ENCODE data around the gene FBH1. TPM values are rescaled to one million over a fixed set of nuclear protein-coding genes. Genes with fewer than 3 reads are reported as not detected.
A peak's percentile ranks its signal among the peaks of the same experiment; 100 is the strongest.

Gene FBH1
- total and polyA plus RNA-seq, 2 experiments from 2014 or later, result 62.5 to 90.8 TPM

GRCh38 chr10:5858811-5859210 is 31.2 kb upstream of the FBH1 start (continued):
- no peak for TF ChIP-seq ETS1 (IDR thresholded peaks at IDR 0.05)

GRCh38 chr10:5860066-5860465 is 30.0 kb upstream of the FBH1 start:
- H4K20me1 ChIP-seq (replicated peaks; ENCODE audit: insufficient read depth), result no peaks in the 10 kb centered on the region
- Mint-ChIP-seq H3K9me3 (peaks cover 3% of the 10 kb centered on the region), H3K4me1 (no peaks in the 10 kb centered on the region), H3K27me3 (ENCODE audit: insufficient read depth, low read depth, poor library complexity) (peaks cover 1% of the 10 kb centered on the region), H3K27ac (no peak overlapping the region), H3K4me3 (no peak overlapping the region), H3K36me3 (ENCODE audit: low read depth) (peaks cover 26% of the 10 kb centered on the region)
- H3K4me2 ChIP-seq, result no peak overlapping the region
- H3K4me1 ChIP-seq (ENCODE audit: insufficient read depth), result no peaks in the 10 kb centered on the region
- H3K9me2 ChIP-seq (ENCODE audit: insufficient read depth), result no peaks in the 10 kb centered on the region
- H3K36me3 ChIP-seq (ENCODE audit: insufficient read depth), result no peaks in the 10 kb centered on the region
- ATAC-seq, result no peak
- no peak overlapping the region for H3K4me3 ChIP-seq
- H3F3A ChIP-seq (replicated peaks; ENCODE audit: low read depth), result no peaks in the 10 kb centered on the region
- H2AFZ ChIP-seq, result no peak overlapping the region
- peak overlapping the region; percentile 32; the same call in 1 of the 2 replicates for H3K27ac ChIP-seq (ENCODE audit: low read depth)
- H3K27me3 ChIP-seq (ENCODE audit: insufficient read depth), result no peaks in the 10 kb centered on the region
- no peaks in the 10 kb centered on the region for H3K79me2 ChIP-seq (replicated peaks; ENCODE audit: insufficient read depth)
- no peak for DNase-seq (ENCODE audit: low spot score)
- TF ChIP-seq ZNF114 (CRISPR knock-in tag; IDR thresholded peaks at IDR 0.05) (no peak), STAT1 (IDR thresholded peaks at IDR 0.05; ENCODE audit: unreplicated experiment) (no peak), JUNB (IDR thresholded peaks at IDR 0.05; ENCODE audit: unreplicated experiment) (no peak), EZH2phosphoT487 (IDR thresholded peaks at IDR 0.05; ENCODE audit: unreplicated experiment) (no peak), REST (IDR thresholded peaks at IDR 0.05; ENCODE audit: unreplicated experiment) (no peak), NANOG (IDR thresholded peaks at IDR 0.05; ENCODE audit: borderline replicate concordance) (no peak), POLR2AphosphoS5 (IDR thresholded peaks at IDR 0.05; ENCODE audit: low read depth) (no peak), CTCF (conservative IDR thresholded peaks at IDR 0.05; ENCODE audit: low read depth in 2 of 2) (no peak), ZNF462 (CRISPR knock-in tag; IDR thresholded peaks at IDR 0.05) (no peak), ETS1 (IDR thresholded peaks at IDR 0.05) (no peak), ZNF331 (CRISPR knock-in tag; IDR thresholded peaks at IDR 0.05; ENCODE audit: low read depth) (no peak), CREB1 (CRISPR knock-in tag; IDR thresholded peaks at IDR 0.05; ENCODE audit: low read depth) (no peak)
